GM19025 (cell line): ENCODE data around the gene ASB18.
"Not testable (repeated sequence)": the region's sequence is repeated elsewhere in the genome, so short reads cannot be mapped to it uniquely, and the experiment has no call there.

Source experiments
- ATAC-seq: cut with Tn5 transposase; IDR thresholded peaks from one replicate; pipeline ENCODE4 v1.9.1; 2021; ENCODE audit warnings: mild to moderate bottlenecking, low read depth, moderate library complexity; ENCODE audit not compliant: unreplicated experiment

Gene ASB18

DNA sequence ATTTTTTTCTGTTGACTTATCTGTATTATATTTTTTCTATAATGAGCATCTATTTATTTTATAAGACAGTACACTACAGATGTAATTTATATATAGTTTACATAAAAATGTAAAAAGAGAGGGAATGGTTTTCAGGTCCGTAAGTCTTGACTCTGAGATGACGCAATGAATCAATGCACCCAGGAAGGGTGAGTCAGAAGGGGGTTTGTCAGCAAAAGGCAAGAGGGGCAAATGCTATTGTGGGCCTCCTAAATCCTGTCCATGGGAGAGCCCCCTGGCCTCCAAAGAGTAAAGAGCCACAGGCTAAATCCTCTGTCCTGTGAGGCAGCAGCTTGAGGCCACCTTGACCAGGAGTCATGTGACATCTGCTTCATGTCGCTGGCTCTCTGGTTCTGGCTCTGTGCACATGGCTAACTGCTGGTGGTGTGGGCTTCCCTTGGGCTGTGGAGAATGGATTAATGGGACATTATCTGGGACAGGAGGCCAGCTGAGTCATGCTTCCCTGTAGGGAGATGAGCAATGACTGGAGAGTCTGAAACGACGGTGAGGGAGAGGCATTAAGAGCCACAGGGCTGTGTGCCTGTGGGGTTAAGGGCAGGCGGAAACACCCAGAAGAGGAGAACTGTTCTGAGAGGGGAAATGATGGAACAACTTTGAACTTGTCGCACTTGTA, 22.8 kb upstream of the ASB18 start:
- ATAC-seq: no peak

DNA sequence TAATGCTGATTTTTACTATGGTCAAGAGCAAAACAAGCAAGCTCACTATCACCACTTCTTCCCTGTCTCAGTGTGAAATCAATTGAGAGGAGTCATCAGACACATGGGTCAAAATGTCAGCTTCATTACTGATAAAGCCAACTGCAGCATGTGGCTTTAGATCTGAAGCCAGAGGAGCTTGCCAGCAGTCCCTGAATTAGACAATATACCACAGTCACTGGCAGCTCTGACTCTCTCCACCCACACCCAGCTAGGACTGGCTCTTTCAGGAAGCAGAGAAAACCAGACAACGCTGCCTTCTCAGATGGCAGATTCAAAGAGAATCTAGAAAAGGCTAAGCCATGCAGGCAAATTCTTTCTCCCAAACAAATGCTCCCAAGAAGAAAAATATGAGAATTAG, 20.0 kb upstream of the ASB18 start:
- ATAC-seq: no peak

DNA sequence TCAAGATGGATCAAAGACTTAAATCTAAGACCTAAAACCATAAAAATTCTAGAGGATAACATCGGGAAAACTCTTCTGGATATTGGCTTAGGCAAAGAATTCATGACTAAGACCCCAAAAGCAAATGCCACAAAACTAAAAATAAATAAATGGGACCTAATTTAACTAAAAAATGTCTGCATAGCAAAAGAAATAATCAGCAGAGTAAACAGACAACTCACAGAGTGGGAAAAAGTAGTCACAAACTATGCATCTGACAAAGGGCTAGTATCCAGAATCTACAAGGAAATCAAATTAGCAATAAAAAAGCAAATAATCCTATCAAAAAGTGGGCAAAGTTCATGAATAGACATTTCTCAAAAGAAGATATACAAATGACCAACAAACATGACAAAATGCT, 18.2 kb upstream of the ASB18 start:
- no peak for ATAC-seq

DNA sequence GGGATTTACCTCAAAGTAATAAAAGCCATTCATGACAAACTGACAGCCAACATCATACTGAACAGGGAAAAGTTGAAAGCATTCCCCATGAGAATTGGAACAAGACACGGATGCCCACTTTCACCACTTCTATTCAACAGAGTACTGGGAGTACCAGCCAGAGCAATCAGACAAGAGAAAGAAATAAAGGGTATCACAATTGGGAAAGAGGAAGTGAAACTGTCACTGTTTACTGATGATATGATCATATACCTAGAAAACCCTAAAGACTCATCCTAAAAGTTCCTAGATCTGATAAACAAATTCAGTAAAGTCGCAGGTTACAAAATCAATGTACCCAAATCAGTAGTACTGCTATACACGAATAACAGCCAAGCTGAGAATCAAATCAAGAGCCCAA, 17.2 kb upstream of the ASB18 start:
- ATAC-seq: no peak

DNA sequence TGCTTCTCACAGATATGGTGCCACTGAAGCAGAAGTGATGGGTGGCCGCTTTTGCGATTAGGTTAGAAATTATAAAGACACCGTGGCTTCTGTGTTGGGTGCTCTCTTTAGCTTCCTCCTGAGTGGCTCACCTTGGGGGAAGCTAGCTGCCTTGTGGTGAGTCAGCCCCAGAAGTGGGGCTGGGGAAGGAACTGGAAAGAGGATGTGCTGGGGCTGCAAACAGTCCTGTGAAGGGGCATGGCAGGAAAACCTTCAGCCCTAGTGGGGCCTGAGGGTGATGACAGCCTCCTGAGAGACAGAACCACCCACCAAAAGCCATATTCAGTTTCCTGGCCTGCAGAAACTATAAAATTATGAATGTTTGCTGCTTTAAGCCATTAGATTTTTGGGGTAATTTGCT, 8.9 kb upstream of the ASB18 start:
- ATAC-seq: no peak

DNA sequence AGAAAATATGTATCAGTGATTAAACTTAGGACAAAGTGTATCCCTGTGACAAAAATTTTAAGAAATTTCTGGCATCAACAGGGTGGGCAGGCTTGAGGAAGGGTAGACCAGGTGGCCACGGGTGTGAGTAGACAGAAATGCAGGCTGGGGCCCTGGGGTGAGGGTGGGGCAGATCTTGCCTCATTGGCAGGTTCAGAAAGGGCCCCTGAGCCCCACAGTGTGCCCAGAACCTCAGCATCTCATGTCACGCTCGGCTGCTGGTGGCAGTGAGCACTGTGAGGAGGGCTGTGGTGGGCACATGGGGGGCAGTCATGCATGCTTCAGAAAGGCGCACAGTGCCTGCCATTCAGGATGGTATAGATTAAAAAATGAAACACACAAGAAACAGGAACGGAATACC, 7.6 kb upstream of the ASB18 start:
- ATAC-seq: no peak

DNA sequence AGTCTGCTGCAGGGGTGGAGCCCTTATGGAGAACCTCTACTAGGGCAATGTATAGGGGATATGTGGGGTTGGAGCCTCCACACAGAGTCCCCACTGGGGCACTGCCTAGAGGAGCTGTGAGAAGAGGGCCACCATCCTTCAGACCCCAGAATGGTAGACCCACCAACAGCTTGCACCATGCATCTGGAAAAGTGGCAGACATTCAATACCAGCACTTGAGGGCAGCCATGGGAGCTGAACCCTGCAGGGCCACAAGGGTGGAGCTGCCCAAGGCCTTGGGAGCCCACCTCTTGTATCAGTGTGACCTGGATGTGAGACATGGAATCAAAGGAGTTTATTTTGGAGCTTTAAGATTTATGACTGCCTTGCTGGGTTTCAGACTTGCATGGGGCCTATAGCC, 5.7 kb upstream of the ASB18 start:
- ATAC-seq: not testable (repeated sequence)

DNA sequence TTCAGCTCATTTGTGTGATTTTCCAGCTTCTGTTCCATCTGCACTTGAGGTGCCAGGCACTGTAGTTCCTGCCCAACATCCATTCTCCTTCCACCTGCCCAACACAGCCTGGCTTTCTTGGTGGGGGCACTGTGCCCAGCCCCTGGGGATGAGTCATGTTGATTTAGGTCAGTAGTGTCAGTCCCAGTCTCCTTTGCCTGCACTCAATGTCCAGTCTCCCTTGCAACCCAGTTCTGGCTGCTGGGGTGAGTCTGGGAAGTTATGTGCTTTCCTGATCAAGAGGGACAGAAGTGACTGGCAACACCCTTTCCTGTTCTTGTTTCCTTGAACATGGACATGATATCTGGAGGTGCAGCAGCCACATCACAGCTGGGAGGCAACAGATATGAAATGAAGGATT, 1.5 kb upstream of the ASB18 start:
- ATAC-seq: no peak

DNA sequence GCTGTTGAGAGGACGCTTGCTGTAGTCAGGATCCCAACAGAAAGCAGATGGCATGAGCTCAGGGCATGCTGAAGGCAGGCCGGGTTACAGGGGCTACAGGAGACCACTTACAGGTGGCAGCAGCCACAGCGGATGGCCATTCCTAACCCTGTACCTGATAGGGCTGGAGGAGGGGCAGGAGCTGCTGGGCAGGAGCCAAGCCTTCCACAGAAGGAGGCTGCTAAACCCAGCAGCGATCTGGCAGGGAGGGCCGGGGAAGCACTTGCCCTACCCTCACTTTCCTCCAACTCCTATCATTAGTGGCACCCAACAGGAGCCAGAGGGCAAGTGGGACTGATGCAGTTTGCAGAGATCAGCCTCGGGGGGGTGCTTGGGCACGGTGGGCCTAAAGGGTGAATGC, 2.0 kb downstream of the ASB18 start:
- ATAC-seq: no peak

DNA sequence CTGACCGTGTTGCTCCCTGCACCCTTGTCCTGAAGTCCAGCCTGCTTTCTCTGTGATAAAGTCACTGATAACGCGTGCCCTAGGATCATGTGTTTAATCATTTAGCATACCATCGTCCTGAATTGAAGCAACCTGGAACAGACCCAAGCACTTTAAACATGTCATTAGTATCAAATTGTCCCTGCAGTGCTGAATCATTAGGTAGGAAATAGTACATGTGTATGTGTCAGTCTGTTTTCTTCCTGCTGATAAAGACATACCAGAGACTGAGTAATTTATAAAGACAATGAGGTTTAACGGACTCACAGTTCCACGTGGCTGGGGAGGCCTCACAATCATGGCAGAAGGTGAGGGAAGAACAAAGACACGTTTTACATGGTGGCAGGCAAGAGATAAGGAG, 2.8 kb downstream of the ASB18 start:
- no peak for ATAC-seq

DNA sequence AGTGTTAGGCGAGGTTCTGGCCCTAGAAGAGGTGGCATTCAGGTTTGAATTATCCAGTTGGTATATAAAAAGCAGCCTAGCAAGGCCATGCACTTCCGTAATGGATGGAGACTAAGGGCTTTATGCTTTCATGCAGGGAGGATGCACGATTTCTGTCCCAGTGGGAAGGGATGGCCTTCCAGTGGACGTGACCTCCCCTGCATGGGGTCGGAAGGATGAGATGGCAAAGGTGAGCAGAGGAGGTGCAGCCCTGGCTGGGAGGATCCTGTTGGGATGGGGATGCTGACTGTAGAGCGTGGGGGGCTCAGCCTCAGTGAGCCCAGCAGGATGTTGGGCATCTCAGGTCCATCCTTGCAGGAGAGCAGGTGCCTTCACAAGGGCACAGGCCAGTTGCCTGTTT, 4.8 kb downstream of the ASB18 start:
- no peak for ATAC-seq

DNA sequence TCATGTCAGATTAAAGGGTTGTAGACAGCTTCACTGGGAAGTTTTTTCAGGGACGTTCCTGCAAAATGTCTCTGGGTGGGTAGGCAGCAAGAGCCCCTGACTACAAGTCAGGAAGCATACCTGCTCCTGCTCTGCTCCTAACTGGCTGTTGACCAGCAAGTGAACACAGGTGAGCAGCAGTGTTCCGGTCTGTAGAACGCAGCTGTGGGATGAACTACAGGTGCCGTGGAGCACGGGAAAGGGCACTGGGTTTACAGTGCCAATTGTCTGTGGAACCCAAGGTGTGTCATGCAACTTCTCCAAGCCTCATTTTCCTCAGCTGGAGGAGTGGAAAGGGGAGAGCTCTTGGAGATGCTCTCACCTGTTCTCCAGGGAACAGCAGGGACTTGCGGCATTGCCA, 6.6 kb downstream of the ASB18 start:
- no peak for ATAC-seq

DNA sequence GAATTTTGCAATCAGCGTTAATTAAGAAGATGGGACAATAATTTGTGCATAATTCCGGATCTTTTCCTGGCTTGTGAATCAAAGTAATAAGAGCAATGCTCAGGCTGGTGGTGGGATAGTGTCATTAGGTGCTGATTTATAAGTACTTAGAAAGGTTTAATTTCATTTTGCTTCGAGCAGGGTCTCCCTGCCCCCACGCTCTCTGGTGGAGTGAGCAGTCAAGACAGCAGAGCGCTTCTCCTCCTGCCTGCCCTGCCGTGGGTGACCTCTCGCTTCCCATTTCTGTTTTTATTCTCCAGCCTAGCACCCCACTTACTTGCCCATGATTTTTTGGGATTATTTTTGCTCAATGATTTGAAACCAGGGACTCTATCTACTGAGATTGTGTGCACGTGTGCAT, 7.1 kb downstream of the ASB18 start:
- no peak for ATAC-seq

DNA sequence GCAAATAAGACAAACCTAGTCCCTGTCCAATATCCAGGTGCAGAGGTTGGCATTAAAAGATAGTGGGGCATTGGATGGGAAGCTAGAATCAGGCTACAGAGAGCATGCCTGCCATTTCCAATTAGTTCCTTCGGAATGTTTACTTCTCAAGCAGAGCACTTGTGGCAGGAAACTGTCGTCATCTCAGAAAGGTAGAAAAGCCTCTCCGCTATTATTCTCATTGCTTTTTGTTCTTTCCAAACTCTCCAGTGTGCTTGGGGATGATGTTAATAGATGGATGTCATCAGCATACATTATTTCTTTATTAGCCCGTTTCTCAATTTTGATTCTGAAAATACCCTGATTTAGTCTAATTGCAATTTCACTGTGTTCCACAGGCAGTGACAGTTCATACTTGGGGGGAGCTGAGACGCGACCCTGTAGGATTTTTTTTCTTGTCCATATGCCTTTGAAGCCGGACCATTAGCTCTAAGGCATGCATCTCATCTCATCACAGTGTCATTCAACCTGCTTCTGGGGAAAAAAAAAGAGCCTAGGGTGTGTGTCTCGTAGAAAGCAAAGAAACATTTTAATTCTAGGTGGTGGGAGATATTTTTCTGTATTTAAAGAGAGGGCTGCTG, 7.7 kb downstream of the ASB18 start:
- no peak for ATAC-seq

DNA sequence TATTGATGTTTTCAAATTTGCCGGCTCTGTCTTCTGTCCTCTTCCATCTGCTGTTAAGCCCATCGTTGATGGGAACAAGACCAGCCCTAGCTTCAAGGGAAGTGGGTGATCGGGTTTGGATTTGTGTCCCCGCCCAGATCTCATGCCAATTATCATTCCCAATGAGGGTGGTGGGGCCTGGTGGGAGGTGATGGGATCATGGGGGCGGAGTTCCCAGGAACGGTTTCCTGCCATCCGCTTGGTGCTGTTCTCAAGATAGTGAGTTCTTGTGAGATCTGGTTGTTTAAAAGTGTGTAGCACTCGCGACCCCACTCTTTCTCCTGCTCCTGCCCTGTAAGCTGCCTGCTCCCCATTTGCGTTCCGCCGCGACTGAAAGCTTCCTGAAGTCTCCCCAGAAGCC, 9.5 kb downstream of the ASB18 start:
- ATAC-seq: no peak

DNA sequence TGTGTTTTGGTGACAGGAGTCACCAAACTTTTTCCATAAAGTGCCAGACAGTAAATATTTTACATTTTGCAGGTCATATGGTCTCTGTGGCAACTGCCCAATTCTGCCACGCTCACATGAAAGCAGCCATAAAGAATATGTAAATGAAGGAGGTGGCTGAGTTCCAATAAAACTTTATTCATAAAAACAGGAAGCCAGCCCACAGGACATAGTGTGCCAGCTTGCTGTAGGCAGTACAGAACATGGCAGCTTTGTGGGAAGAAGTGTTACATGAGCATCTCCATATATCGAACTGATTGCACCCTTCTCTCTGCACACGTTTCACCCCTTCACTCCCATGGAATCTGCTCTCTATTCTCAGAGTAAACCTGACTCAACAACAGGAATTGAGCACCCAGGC, 10.2 kb downstream of the ASB18 start:
- no peak for ATAC-seq

DNA sequence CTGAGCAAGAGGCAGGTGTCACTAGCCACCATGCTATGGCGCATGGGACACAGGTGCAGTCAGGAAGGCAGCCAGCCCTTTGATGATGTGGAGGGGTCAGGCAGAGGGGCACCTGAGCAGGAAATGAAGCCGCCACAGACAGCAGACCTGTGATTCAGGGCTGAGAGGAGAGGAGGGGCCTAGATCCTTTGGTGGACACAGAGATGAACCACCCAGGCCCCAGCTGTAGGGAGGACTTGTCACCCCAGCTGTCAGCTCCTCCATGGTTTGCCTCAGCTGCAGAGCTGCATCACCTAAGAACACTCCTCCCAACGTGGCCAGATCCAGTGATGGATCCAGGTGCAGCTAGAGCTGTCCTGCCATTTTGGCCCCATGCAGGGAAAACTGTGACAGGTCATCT, 11.6 kb downstream of the ASB18 start:
- ATAC-seq: no peak

DNA sequence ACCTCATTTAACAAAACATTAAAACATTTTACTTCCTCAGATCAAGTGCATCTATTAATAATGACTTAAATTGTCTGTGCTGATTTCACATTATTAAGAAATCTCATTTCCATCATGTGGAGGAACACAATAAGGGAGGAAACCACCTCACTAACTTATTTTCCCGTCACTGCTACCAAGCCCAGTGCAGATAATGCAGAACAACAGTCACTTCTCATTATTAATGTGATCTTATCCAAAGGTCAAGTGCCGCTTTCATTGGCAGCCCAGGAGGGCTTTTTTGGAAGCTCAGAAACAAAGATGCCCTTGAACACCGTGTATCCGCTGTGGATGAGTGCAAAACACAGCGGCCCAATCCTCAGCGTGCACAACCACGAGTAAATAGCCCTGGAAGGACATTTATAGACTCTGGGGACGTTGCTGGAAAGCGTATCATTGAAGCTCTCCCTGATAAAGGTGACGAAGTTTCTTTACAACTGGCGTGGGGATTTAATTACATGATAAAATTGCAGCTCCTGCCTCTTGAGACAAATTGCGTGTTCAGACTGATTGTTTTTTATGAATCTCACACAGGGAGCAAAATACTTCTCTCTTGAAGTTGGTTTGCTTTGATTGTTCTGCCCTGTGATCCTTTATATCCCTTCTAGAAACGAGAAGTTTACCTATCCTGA, 13.2 kb downstream of the ASB18 start:
- ATAC-seq: no peak

DNA sequence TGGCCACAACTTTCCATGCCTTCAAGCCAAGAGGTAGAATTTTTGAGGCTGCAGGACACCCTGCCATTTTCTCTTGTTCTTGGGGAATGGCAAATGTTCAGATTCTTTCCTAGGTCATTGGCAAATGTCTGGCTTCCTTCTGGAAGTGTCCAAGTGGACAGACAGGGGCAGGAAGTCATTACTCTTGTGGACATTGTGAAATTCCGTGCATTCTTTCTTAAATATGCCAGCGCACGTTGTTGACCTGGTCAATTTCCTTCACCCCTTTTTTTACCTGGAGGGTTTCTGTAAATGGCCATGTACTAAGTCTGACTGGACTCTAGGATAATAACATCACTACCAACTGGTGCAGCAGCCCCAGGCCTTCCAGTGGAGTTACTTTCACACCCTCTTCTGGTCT, 13.9 kb downstream of the ASB18 start:
- no peak for ATAC-seq

DNA sequence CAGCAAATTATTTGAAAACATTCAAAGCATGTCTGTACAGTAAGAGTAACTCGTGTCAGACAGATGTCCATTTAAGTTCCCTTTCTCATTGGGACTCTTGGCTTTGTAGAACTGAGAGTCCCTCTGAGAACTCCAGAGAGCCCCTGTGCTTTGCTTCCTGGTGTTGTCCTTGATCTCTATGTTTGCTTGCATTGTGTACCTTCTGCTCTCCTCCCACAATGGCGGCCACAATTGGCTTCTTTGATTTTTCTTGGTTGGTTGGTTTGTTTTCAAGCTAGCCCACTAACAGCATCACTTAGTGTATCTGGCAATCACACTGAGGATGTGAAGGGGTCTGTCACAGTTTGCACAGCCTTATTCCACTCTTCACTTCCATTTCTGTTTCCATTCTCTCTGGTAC, 15.1 kb downstream of the ASB18 start:
- no peak for ATAC-seq

DNA sequence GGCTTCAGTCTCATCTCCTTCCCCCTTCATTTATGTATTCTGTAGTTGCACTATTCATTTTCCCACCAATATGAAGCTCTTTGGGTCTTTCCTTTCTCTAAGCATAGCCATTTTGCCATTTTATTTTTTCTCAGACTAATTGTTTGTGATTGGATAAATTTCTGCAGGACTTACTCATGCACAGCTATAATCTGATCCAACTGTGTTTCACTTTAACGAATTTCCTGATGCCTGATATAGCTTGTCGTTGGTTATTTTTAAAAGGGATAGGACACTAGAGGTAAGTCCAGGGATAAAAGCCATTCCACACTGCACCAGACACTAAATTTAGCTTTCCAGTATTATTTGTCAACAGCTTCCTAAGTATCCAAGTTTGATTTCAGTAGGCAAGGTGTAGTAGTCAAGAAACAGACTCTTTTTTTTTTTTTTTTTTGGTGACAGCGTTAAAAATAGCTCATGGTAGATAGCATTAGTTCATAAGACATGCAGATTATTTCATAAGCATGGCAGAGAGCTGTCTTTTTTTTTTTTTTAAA, 17.4 kb downstream of the ASB18 start:
- no peak for ATAC-seq

DNA sequence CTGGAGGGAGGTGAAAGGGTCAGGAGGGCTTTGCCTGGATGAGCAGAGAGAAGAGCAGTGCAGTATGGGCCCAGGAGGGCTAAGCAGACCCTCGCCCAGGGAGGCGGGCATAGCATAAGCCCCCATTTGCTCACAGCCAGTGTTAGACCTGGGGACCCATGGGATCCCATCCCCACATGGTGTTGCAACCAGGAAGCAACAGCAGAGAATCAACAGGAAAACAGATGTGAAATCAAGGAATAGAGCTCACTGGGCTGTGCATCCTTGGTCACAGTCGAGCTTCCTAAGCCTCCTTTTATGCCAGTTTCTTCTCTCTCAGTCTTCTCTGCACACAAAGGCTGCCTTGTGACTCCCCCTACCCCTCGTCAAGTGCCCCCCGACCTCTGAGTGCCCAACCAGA, 19.9 kb downstream of the ASB18 start:
- no peak for ATAC-seq
